Endothelial cell of umbilical vein (primary cell): ENCODE results near the gene HOXA10. TPM values are rescaled to one million over a fixed set of nuclear protein-coding genes. Genes with fewer than 3 reads are reported as not detected.

ENCODE experiments used
- BruUV-seq: library from RNA; stranded (reverse); fragments of 400-500 nt; replicated peaks from 2 replicates; lab custom pipeline; 2021; lab: Mats Ljungman, UMichigan
- CTCF ChIA-PET: fragments of 300-600, 350-600 bp; sonication (Branson Sonifier 250); formaldehyde crosslinking; loops from one replicate; lab custom pipeline; 2021; ENCODE audit warnings: antibody characterized with exemption, inconsistent platforms; lab: Charles Lee
- POLR2A ChIA-PET: fragments of 300-600, 350-600 bp; sonication (Branson Sonifier 250); formaldehyde crosslinking; loops from one replicate; lab custom pipeline; 2021; ENCODE audit warnings: antibody characterized with exemption, inconsistent platforms; lab: Charles Lee
- DNase-seq: peaks from one replicate; pipeline ENCODE4 v3.0.0-alpha.2; 2011; ENCODE audit warnings: low read depth, low spot score
- FAIRE-seq: peaks from 2 replicates; lab custom pipeline; 2011; peaks lifted over from hg19 to GRCh38; lab: Jason Lieb, UNC
- H2AFZ ChIP-seq: 2 replicates; pipeline ENCODE4 v1.6.0; 2012; ENCODE audit warnings: low read depth, low read length, control low read depth, inconsistent platforms
- H3K27ac ChIP-seq: 2 replicates; pipeline ENCODE4 v1.5.1; 2011; ENCODE audit warnings: low read depth, mild to moderate bottlenecking, control low read depth, low read length, moderate library complexity; ENCODE audit not compliant: insufficient read depth
- H3K27me3 ChIP-seq, 2 experiments: 2 replicates each; pipeline versions ENCODE4 v1.6.0 to v1.6.1; 2011; ENCODE audit warnings: low read length in 2 of 2, mixed read lengths in 1 of 2; ENCODE audit not compliant: control insufficient read depth in 2 of 2, insufficient read depth in 2 of 2
- H3K36me3 ChIP-seq, 2 experiments: 2 replicates in 1 of 2; 3 replicates in 1 of 2; pipeline ENCODE4 v1.5.1; 2011; ENCODE audit warnings: low read length in 2 of 2, mild to moderate bottlenecking in 1 of 2, moderate library complexity in 1 of 2; ENCODE audit not compliant: control insufficient read depth in 2 of 2, insufficient read depth in 2 of 2; ENCODE audit errors: extremely low read depth in 1 of 2
- H3K4me1 ChIP-seq: 3 replicates; pipeline ENCODE4 v1.5.1; 2011; ENCODE audit warnings: mild to moderate bottlenecking, low read length; ENCODE audit not compliant: control insufficient read depth, insufficient read depth; ENCODE audit errors: extremely low read depth
- H3K4me2 ChIP-seq: 2 replicates; pipeline ENCODE4 v1.6.1; 2011; ENCODE audit warnings: low read length, control low read depth, mixed read lengths; ENCODE audit not compliant: insufficient read depth
- H3K4me3 ChIP-seq, 3 experiments: fragments of 200-600 bp in 1 of 3; sonication (generic), shearing (Covaris generic) in 1 of 3; replicated peaks in 1 of 3; 2 replicates each; pipeline ENCODE4 v1.5.1; 2011 to 2016; ENCODE audit warnings: control low read depth in 3 of 3, low read length in 3 of 3, mild to moderate bottlenecking in 2 of 3, inconsistent platforms in 1 of 3, low read depth in 1 of 3, moderate library complexity in 1 of 3; ENCODE audit not compliant: insufficient read depth in 1 of 3
- H3K79me2 ChIP-seq: 2 replicates; pipeline ENCODE4 v1.6.0; 2012; ENCODE audit warnings: low read length, inconsistent platforms; ENCODE audit not compliant: control insufficient read depth, insufficient read depth
- H3K9ac ChIP-seq: replicated peaks from 2 replicates; pipeline ENCODE3; 2011; ENCODE audit warnings: low read length, control low read depth; ENCODE audit not compliant: insufficient read depth; ENCODE audit errors: extremely low read depth
- H3K9me1 ChIP-seq: replicated peaks from 3 replicates; pipeline ENCODE4 v1.6.0; 2011; ENCODE audit warnings: mild to moderate bottlenecking, low read length; ENCODE audit not compliant: control insufficient read depth, insufficient read depth; ENCODE audit errors: extremely low read depth
- H3K9me3 ChIP-seq: replicated peaks from 2 replicates; pipeline ENCODE4 v1.5.1; 2012; ENCODE audit warnings: low read length, inconsistent platforms; ENCODE audit not compliant: control insufficient read depth, insufficient read depth
- H4K20me1 ChIP-seq: replicated peaks from 2 replicates; pipeline ENCODE3; 2011; ENCODE audit warnings: mild to moderate bottlenecking, low read length; ENCODE audit not compliant: control insufficient read depth, insufficient read depth; ENCODE audit errors: extremely low read depth
- CTCF ChIP-seq, 2 donors: IDR thresholded peaks; 1 replicate in 1 of 2; 2 replicates in 1 of 2; pipeline ENCODE4 v1.5.1; 2011; ENCODE audit warnings: low read length in 2 of 2, mild to moderate bottlenecking in 2 of 2, moderate library complexity in 2 of 2, control low read depth in 1 of 2, inconsistent platforms in 1 of 2, low read depth in 1 of 2; ENCODE audit not compliant: insufficient read depth in 1 of 2; ENCODE audit errors: extremely low read depth in 1 of 2
- dilution Hi-C: fragments of 300-500 bp; cut with MboI; formaldehyde crosslinking; loops from one replicate; pipeline ENCODE4 v1.15.0; 2019; ENCODE audit warnings: low sequenced_read_pairs; ENCODE audit not compliant: extremely low pct_ligation_motif_present
- intact Hi-C: fragments of 100-400 bp; cut with micrococcal nuclease; formaldehyde crosslinking; loops from one replicate; pipeline ENCODE4 v1.10.0; 2022
- polyA plus RNA-seq, 4 experiments: library from polyadenylated mRNA; depleted of rRNA in 3 of 4; stranded (reverse) in 3 of 4; unstranded in 1 of 4; fragments of >200 nt; gene quantifications; 2 replicates each; pipeline versions ENCODE4 v1.2.1 to v1.2.3, GENCODE V29; 2011 to 2012; ENCODE audit warnings: missing spikeins in 1 of 4
- total RNA-seq: library from RNA; stranded (reverse); gene quantifications from 2 replicates; pipeline ENCODE4 v1.2.3, GENCODE V29; 2021

The HOXA10 gene
- total and polyA plus RNA-seq, 2 donors (not counting 3 experiments of a cell fraction or from before 2014, with no cell fraction given): 24.4 to 30.3 TPM

- CTCF ChIA-PET: interaction anchor here (0.7 to 7.4 kb wide), 5 partner anchors 8 to 50 kb away, joined by 3 to 86 read pairs (median 42); partner anchors contain the start of genes HOXA11 and HOXA3
- Histone ChIP-seq H3K9me3 (no peaks in the 10 kb centered on the region), H3K4me2 (peak overlapping the region; percentile 98), H3K79me2 (peaks cover 100% of the 10 kb centered on the region), H3K4me3 (peak overlapping the region; percentile 44 to 88 (median 63)), H3K27ac (peak overlapping the region; percentile 96), H3K36me3 (no peaks in the 10 kb centered on the region), H3K9me1 (no peaks in the 10 kb centered on the region), H2AFZ (no peak overlapping the region), H3K9ac (peak overlapping the region; percentile 91), H3K4me1 (peaks cover 58% of the 10 kb centered on the region), H3K27me3 (no peaks in the 10 kb centered on the region), H4K20me1 (no peaks in the 10 kb centered on the region)
- no TSS peak for BruUV-seq
- DNase-seq (peak; percentile 65), FAIRE-seq (peak; percentile 65)
- dilution Hi-C loops: loop anchor here (25.0 kb wide), 1 partner anchor 983 kb away; no protein-coding TSS in a partner anchor
- POLR2A ChIA-PET: interaction anchor here (1.9 kb wide), 1 partner anchor 15 kb away, joined by 6 read pairs; the partner anchor contains the start of gene HOXA11
- intact Hi-C loops: loop anchor here (1.0 kb wide), 2 partner anchors 9 to 14 kb away; no protein-coding TSS in a partner anchor
- no peak for TF ChIP-seq CTCF (IDR thresholded peaks at IDR 0.05; ENCODE audit: extremely low read depth in 1 of 2, insufficient read depth in 1 of 2, low read depth in 1 of 2, low read length in 2 of 2)
Measured at GRCh38 chr7:27170426-27171324, 3.4 kb downstream of the HOXA10 start.
